CD4-positive, alpha-beta memory T cell (primary cell): ENCODE data around the gene PHF23. TPM values are rescaled to one million over a fixed set of nuclear protein-coding genes. Genes with fewer than 3 reads are reported as not detected.

Experiments
- CTCF ChIA-PET: fragments of 350-600 bp; sonication (Branson Sonifier 250); formaldehyde crosslinking; loops from one replicate; lab custom pipeline; 2021; ENCODE audit warnings: inconsistent platforms; ENCODE audit not compliant: partially characterized antibody; lab: Charles Lee
- POLR2A ChIA-PET: fragments of 350-600 bp; sonication (Branson Sonifier 250); formaldehyde crosslinking; loops from one replicate; lab custom pipeline; 2021; ENCODE audit not compliant: partially characterized antibody; lab: Charles Lee
- DNase-seq, 5 donors: peaks; one replicate each; pipeline versions ENCODE4 v3.0.0 to v3.0.0-alpha.2; 2020 to 2022; ENCODE audit warnings: mixed read lengths in 1 of 5
- H3K27ac ChIP-seq: one replicate; pipeline ENCODE4 v1.7.0; 2013; ENCODE audit warnings: low read depth, low read length
- H3K27me3 ChIP-seq: 2 replicates; pipeline ENCODE4 v1.7.0; 2013; ENCODE audit warnings: mild to moderate bottlenecking, low read length, moderate library complexity; ENCODE audit not compliant: insufficient read depth
- H3K36me3 ChIP-seq: 2 replicates; pipeline ENCODE4 v1.7.0; 2013; ENCODE audit warnings: mild to moderate bottlenecking, low read length, moderate library complexity; ENCODE audit not compliant: insufficient read depth
- H3K4me1 ChIP-seq: 2 replicates; pipeline ENCODE4 v1.7.0; 2013; ENCODE audit warnings: mild to moderate bottlenecking, low read length, moderate library complexity; ENCODE audit not compliant: insufficient read depth
- H3K4me3 ChIP-seq, 2 donors: one replicate each; pipeline ENCODE4 v1.7.0; 2013; ENCODE audit warnings: low read length in 2 of 2, mild to moderate bottlenecking in 1 of 2
- H3K9me3 ChIP-seq, 2 donors: one replicate each; pipeline ENCODE4 v1.7.0; 2013; ENCODE audit warnings: low read length in 2 of 2, control low read depth in 1 of 2; ENCODE audit not compliant: control insufficient read depth in 1 of 2
- H3K27ac Mint-ChIP-seq, 7 donors: one replicate each; pipeline ENCODE4 v1.8.0; 2020 to 2021; ENCODE audit warnings: mixed read lengths in 7 of 7, mild to moderate bottlenecking in 6 of 7, inconsistent platforms in 3 of 7, moderate library complexity in 3 of 7
- H3K27me3 Mint-ChIP-seq, 2 donors: one replicate each; pipeline ENCODE4 v1.8.0; 2020 to 2021; ENCODE audit warnings: mixed read lengths in 2 of 2
- H3K36me3 Mint-ChIP-seq, 2 donors: one replicate each; pipeline ENCODE4 v1.8.0; 2020 to 2021; ENCODE audit warnings: mixed read lengths in 2 of 2, inconsistent platforms in 1 of 2, mild to moderate bottlenecking in 1 of 2
- H3K4me1 Mint-ChIP-seq, 4 donors: one replicate each; pipeline ENCODE4 v1.8.0; 2020 to 2021; ENCODE audit warnings: mixed read lengths in 4 of 4, mild to moderate bottlenecking in 1 of 4
- H3K4me3 Mint-ChIP-seq, 8 donors: one replicate each; pipeline ENCODE4 v1.8.0; 2020 to 2021; ENCODE audit warnings: mixed read lengths in 8 of 8, mild to moderate bottlenecking in 7 of 8, moderate library complexity in 6 of 8, inconsistent platforms in 3 of 8
- H3K9me3 Mint-ChIP-seq, 8 donors: one replicate each; pipeline ENCODE4 v1.8.0; 2020 to 2021; ENCODE audit warnings: mixed read lengths in 8 of 8, mild to moderate bottlenecking in 5 of 8, inconsistent platforms in 3 of 8, moderate library complexity in 1 of 8
- intact Hi-C: fragments of 100-400 bp; cut with micrococcal nuclease; formaldehyde crosslinking; loops from one replicate; pipeline ENCODE4 v1.15.1; 2023
- polyA plus RNA-seq, 2 donors: library from polyadenylated mRNA; unstranded; fragments of 300-500 nt; fragmentation: Illumina TruSeq; gene quantifications; one replicate each; pipeline ENCODE4 v1.2.3, GENCODE V29; 2021
- total RNA-seq, 2 experiments: library from RNA; stranded (reverse); gene quantifications; one replicate each; pipeline ENCODE4 v1.2.3, GENCODE V29; 2021

PHF23 gene
- total and polyA plus RNA-seq, 4 experiments from 2014 or later, result 11.4 to 55.8 (median 37.8) TPM

- POLR2A ChIA-PET, result interaction anchor here (0.6 to 1.5 kb wide), 3 partner anchors 15 to 23 kb away, joined by 3 to 4 read pairs (median 3); no protein-coding TSS in a partner anchor
- peaks cover 7% of the 10 kb centered on the region for H3K36me3 ChIP-seq
- no peaks in the 10 kb centered on the region for H3K27me3 ChIP-seq
- peaks cover 0 to 1% (median 0%) of the 10 kb centered on the region in 8 donors for H3K9me3 Mint-ChIP-seq
- H3K4me1 ChIP-seq, result peaks cover 31% of the 10 kb centered on the region
- no peak overlapping the region for H3K4me3 ChIP-seq
- H3K36me3 Mint-ChIP-seq, result peaks cover 17 to 35% of the 10 kb centered on the region in 2 donors
- peak overlapping the region in 1 of 7 donors; percentile 27 for H3K27ac Mint-ChIP-seq
- CTCF ChIA-PET, result interaction anchor here (1.1 kb wide), 1 partner anchor 37 kb away, joined by 3 read pairs; no protein-coding TSS in a partner anchor
- H3K4me1 Mint-ChIP-seq, result peaks cover 14 to 35% (median 23%) of the 10 kb centered on the region in 4 donors
- H3K9me3 ChIP-seq, result no peaks in the 10 kb centered on the region
- no peak overlapping the region for H3K27ac ChIP-seq
- H3K4me3 Mint-ChIP-seq, result peak overlapping the region in 2 of 8 donors; percentile 45 to 57
- DNase-seq, result no peak
- intact Hi-C loops, result no loop called here
- H3K27me3 Mint-ChIP-seq, result peaks cover 2 to 10% of the 10 kb centered on the region in 2 donors
Measured at GRCh38 chr17:7259555-7259889, 20.3 kb upstream of the PHF23 start.

- H3K27ac ChIP-seq, result no peak overlapping the region
- H3K9me3 ChIP-seq, result no peaks in the 10 kb centered on the region
- H3K27ac Mint-ChIP-seq, result no peak overlapping the region
- intact Hi-C loops, result no loop called here
- H3K27me3 Mint-ChIP-seq, result peaks cover under 1 to 10% of the 10 kb centered on the region in 2 donors
- H3K27me3 ChIP-seq, result no peaks in the 10 kb centered on the region
- CTCF ChIA-PET, result interaction anchor here (1.1 kb wide), 1 partner anchor 37 kb away, joined by 3 read pairs; no protein-coding TSS in a partner anchor
- no peak for DNase-seq
- H3K4me1 ChIP-seq, result peaks cover 31% of the 10 kb centered on the region
- peak overlapping the region in 1 of 8 donors; percentile 57 for H3K4me3 Mint-ChIP-seq
- POLR2A ChIA-PET, result interaction anchor here (0.7 to 1.5 kb wide), 2 partner anchors 20 to 24 kb away, joined by 3 to 4 read pairs; no protein-coding TSS in a partner anchor
- H3K4me3 ChIP-seq, result no peak overlapping the region
- H3K36me3 Mint-ChIP-seq, result peaks cover 18 to 41% of the 10 kb centered on the region in 2 donors
- peaks cover 13 to 34% (median 21%) of the 10 kb centered on the region in 4 donors for H3K4me1 Mint-ChIP-seq
- H3K9me3 Mint-ChIP-seq, result peaks cover 0 to 1% (median 0%) of the 10 kb centered on the region in 8 donors
- peaks cover 7% of the 10 kb centered on the region for H3K36me3 ChIP-seq
Measured at GRCh38 chr17:7258731-7259554, 19.7 kb upstream of the PHF23 start.

GRCh38 chr17:7256766-7257456 is 17.7 kb upstream of the PHF23 start:
- H3K36me3 ChIP-seq, result peaks cover 7% of the 10 kb centered on the region
- peak overlapping the region in 2 of 7 donors; percentile 40 to 87 for H3K27ac Mint-ChIP-seq
- peaks cover 21% of the 10 kb centered on the region for H3K4me1 ChIP-seq
- H3K9me3 ChIP-seq, result no peaks in the 10 kb centered on the region
- H3K4me3 Mint-ChIP-seq, result no peak overlapping the region
- no peak for DNase-seq
- H3K27me3 ChIP-seq, result no peaks in the 10 kb centered on the region
- POLR2A ChIA-PET, result interaction anchor here (1.0 to 3.0 kb wide), 3 partner anchors 15 to 50 kb away, joined by 3 to 10 read pairs (median 3); partner anchors contain the start of genes DVL2 and GABARAP
- intact Hi-C loops, result no loop called here
- H3K36me3 Mint-ChIP-seq, result peaks cover 18 to 56% of the 10 kb centered on the region in 2 donors
- H3K27me3 Mint-ChIP-seq, result peaks cover 0 to 3% of the 10 kb centered on the region in 2 donors
- H3K4me1 Mint-ChIP-seq, result peaks cover 10 to 32% (median 18%) of the 10 kb centered on the region in 4 donors
- peaks cover 0 to 1% (median 0%) of the 10 kb centered on the region in 8 donors for H3K9me3 Mint-ChIP-seq
- CTCF ChIA-PET, result interaction anchor here (0.9 to 1.5 kb wide), 3 partner anchors 24 to 40 kb away, joined by 3 to 4 read pairs (median 4); partner anchors contain the start of genes ACADVL and DLG4
- no peak overlapping the region for H3K27ac ChIP-seq
- no peak overlapping the region for H3K4me3 ChIP-seq

GRCh38 chr17:7254511-7254910 is 15.3 kb upstream of the PHF23 start:
- intact Hi-C loops, result loop anchor here (5.0 kb wide), 2 partner anchors 207 to 318 kb away; no protein-coding TSS in a partner anchor
- no peaks in the 10 kb centered on the region for H3K27me3 ChIP-seq
- ChIA-PET POLR2A (interaction anchor here (1.0 kb wide), 1 partner anchor 9 kb away, joined by 3 read pairs; no protein-coding TSS in a partner anchor), CTCF (interaction anchor here (0.8 to 1.5 kb wide), 3 partner anchors 9 to 208 kb away, joined by 3 to 4 read pairs (median 3); no protein-coding TSS in a partner anchor)
- H3K4me3 Mint-ChIP-seq, result peak overlapping the region in 1 of 8 donors; percentile 36
- no peak overlapping the region for H3K4me3 ChIP-seq
- peaks cover 19 to 39% (median 28%) of the 10 kb centered on the region in 4 donors for H3K4me1 Mint-ChIP-seq
- no peaks in the 10 kb centered on the region for H3K9me3 ChIP-seq
- peaks cover 24% of the 10 kb centered on the region for H3K4me1 ChIP-seq
- H3K27ac Mint-ChIP-seq, result peak overlapping the region in 4 of 7 donors; percentile 22 to 58 (median 50)
- no peaks in the 10 kb centered on the region for H3K27me3 Mint-ChIP-seq
- peaks cover 7% of the 10 kb centered on the region for H3K36me3 ChIP-seq
- no peak for DNase-seq
- peaks cover 0 to 1% (median 0%) of the 10 kb centered on the region in 8 donors for H3K9me3 Mint-ChIP-seq
- no peak overlapping the region for H3K27ac ChIP-seq
- peaks cover 17 to 63% of the 10 kb centered on the region in 2 donors for H3K36me3 Mint-ChIP-seq

GRCh38 chr17:7253082-7253481 is 13.8 kb upstream of the PHF23 start:
- POLR2A ChIA-PET, result no interaction called here
- Histone ChIP-seq H3K9me3 (no peaks in the 10 kb centered on the region), H3K4me1 (peaks cover 37% of the 10 kb centered on the region), H3K4me3 (peak overlapping the region; percentile 71 to 92), H3K27me3 (no peaks in the 10 kb centered on the region), H3K36me3 (peaks cover 4% of the 10 kb centered on the region), H3K27ac (peak overlapping the region; percentile 98)
- Mint-ChIP-seq H3K27ac (peak overlapping the region; percentile 98 to 100 (median 99)), H3K9me3 (peaks cover 0 to 1% (median 0%) of the 10 kb centered on the region in 8 donors), H3K36me3 (peaks cover 12 to 54% of the 10 kb centered on the region in 2 donors), H3K4me3 (peak overlapping the region; percentile 91 to 97 (median 94)), H3K27me3 (no peaks in the 10 kb centered on the region), H3K4me1 (peaks cover 25 to 49% (median 38%) of the 10 kb centered on the region in 4 donors)
- CTCF ChIA-PET, result no interaction called here
- intact Hi-C loops, result loop anchor here (2.0 to 5.0 kb wide), 3 partner anchors 206 to 319 kb away; partner anchors contain the start of gene POLR2A
- no peak for DNase-seq

GRCh38 chr17:7252176-7253043 is 13.2 kb upstream of the PHF23 start, which contains the start of gene ELP5:
Gene ELP5 (plus strand): TSS chr17:7252215. CDS start chr17:7252551, 336 bp downstream.
- H3K27me3 ChIP-seq, result no peaks in the 10 kb centered on the region
- CTCF ChIA-PET, result no interaction called here
- peaks cover 25 to 49% (median 38%) of the 10 kb centered on the region in 4 donors for H3K4me1 Mint-ChIP-seq
- H3K36me3 ChIP-seq, result peaks cover 4% of the 10 kb centered on the region
- H3K9me3 Mint-ChIP-seq, result peaks cover 0 to 1% (median 0%) of the 10 kb centered on the region in 8 donors
- POLR2A ChIA-PET, result interaction anchor here (1.0 to 4.8 kb wide), 6 partner anchors 13 to 232 kb away, joined by 3 to 115 read pairs (median 6); partner anchors contain the start of genes ACADVL, DLG4, DVL2 and GABARAP
- peak within 1 kb of the TSS; percentile 98 to 100 (median 99) for H3K27ac Mint-ChIP-seq
- no peaks in the 10 kb centered on the region for H3K27me3 Mint-ChIP-seq
- peak within 1 kb of the TSS; percentile 71 to 92 for H3K4me3 ChIP-seq
- H3K4me3 Mint-ChIP-seq, result peak within 1 kb of the TSS; percentile 91 to 97 (median 95)
- peaks cover 12 to 51% of the 10 kb centered on the region in 2 donors for H3K36me3 Mint-ChIP-seq
- H3K4me1 ChIP-seq, result peaks cover 37% of the 10 kb centered on the region
- H3K9me3 ChIP-seq, result no peaks in the 10 kb centered on the region
- intact Hi-C loops, result loop anchor here (1.0 to 5.0 kb wide), 8 partner anchors 9 to 320 kb away; partner anchors contain the start of genes EIF5A, PHF23, POLR2A and TMEM256
- peak in 4 of 5 donors; percentile 86 to 92 (median 88) for DNase-seq
- peak within 1 kb of the TSS; percentile 98 for H3K27ac ChIP-seq
